COR-L47 (cell line): ENCODE data around the gene PARVB.

Experiments
- DNase-seq: peaks from one replicate; lab custom pipeline; 2025; lab: John Stamatoyannopoulos, UW

Gene PARVB

GRCh38 chr22:44136112-44136511 lies 112.0 kb downstream of the PARVB start:
- no peak for DNase-seq

DNA sequence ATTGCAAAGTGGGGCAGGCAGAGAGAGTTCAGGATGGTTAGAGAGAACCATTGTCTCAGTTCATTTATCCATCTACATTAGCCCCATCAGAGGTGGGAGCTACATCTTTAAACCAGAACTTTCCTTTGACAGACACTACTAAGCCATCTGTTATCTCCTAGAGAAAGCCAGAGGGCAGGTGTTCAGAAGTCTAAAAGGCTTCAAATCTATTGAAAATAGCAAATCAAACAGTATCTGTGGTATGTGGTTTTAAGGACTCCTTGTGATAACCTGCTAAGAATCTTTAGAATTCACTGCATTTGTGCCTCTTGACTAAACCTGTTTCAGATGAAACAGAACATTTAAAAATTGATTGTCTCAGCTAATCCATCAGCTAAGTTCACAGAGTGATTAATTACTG lies 112.7 kb downstream of the PARVB start:
- no peak for DNase-seq

GRCh38 chr22:44137415-44137814 lies 113.3 kb downstream of the PARVB start:
- no peak for DNase-seq

- no peak for DNase-seq
Measured at GRCh38 chr22:44139773-44140172, 115.7 kb downstream of the PARVB start.

DNA sequence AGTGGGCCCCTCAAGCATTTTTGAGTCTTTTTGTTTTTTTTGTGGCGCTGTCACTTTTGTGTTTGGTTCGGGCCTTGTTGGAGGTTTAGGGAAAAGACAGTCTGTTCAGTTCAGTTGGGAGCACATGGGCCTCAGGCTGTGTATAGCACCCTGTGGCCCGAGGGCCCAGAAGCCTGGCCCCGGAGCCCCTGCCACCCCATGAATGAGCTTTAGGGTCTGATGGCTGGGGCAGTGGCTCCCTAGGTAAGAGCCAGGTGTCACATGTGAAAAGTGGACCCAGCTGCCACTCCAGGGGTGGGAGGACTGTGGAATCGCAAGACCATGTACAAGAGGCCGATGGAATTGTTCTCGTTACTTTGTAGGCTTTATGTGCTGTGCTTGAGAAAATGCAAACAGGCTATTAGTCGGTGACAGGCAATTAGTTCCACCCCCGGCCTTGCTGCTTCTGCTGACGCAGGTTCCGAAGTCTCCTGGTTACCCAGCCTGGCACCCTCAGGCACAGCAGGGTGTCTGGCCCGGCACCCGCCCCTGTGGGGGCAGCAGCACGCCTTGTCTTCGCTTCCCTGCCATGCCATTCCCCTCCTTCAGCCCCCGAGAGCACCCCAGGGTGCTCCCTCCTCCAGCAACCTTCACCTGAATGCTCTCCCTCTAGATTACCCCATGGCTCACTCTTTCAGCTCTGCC lies 118.5 kb downstream of the PARVB start:
- no peak for DNase-seq

- DNase-seq: peak; percentile 17
Measured at GRCh38 chr22:44143105-44143474, 119.0 kb downstream of the PARVB start.

GRCh38 chr22:44143579-44143978 lies 119.5 kb downstream of the PARVB start:
- DNase-seq: no peak

DNA sequence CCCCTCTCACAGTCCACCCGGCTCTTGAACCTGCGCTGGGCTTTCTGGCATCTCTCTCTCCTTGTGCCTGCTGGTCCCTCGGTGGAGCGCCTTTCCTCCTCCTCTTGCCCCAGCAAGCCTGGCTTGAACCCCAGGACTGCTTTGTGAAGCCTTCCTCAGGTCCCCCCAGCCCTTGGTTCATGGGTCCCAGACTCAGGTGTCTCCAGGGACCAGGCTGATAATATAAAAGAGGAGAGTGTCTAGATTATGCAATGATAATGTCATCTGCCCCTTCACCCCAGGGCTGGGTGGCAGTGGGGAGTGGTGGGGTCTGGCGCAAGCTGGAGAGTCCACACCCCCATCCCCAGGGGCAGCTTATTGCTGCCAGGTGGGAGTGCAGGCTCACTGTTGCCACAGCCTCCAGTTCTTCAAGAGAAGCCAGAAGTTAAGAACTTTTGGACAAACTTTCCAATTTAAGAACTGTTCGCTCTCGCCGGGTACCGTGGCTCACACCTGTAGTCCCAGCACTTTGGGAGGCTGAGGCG lies 120.0 kb downstream of the PARVB start:
- DNase-seq: no peak

DNA sequence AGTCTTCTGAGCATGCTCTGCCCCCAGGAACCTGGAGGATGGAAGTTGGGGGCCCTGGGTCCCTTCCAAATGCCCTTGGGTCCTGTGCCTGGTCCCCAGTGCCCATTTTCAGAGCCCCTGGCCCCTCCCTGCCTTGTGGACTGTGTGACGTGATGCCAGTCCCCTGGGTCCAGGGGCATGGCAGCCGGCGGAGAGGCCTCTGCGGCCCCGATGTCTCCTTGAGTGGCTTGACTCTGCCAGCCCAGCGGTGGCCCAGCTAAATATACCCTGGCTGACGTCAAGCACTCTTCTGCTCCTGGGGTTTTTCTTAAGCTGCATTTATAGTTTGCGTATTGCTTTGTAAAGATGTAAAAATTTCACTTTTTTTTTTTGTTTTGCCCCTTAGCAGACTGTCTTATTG lies 121.4 kb downstream of the PARVB start:
- DNase-seq: no peak

DNA sequence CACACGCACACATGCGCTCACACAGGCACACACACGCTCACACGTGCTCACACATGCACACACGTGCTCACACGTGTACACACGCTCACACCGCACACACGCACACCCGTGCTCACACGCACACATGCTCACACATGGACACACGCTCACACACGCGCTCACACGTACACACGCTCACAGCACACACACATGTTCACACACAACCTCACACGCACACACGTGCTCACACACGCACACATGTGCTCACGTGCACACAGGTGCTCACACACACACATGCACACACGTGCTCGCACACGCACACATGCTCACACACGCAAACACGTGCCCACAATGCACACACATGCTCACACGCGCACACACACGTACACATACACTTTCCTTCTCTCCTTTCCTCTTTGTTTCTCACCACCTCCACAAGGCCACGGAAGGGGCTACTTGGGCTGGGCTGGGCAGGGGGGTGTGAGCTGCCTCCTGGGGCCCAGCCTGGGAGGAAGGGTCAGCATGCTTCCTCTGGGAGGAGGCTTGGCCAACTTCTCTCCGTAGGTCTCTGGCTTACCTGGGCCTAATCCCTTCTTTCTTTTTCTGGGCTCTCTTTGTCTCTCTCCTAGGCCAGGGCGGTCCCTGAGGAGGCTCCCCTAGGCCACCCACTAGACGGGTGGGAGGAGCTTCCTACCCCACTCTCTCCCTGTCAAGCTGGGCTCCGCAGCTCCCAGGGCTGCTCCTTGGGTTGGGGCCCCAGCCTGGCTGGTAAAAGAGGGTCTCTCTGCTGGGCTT lies 122.2 kb downstream of the PARVB start:
- no peak for DNase-seq

DNA sequence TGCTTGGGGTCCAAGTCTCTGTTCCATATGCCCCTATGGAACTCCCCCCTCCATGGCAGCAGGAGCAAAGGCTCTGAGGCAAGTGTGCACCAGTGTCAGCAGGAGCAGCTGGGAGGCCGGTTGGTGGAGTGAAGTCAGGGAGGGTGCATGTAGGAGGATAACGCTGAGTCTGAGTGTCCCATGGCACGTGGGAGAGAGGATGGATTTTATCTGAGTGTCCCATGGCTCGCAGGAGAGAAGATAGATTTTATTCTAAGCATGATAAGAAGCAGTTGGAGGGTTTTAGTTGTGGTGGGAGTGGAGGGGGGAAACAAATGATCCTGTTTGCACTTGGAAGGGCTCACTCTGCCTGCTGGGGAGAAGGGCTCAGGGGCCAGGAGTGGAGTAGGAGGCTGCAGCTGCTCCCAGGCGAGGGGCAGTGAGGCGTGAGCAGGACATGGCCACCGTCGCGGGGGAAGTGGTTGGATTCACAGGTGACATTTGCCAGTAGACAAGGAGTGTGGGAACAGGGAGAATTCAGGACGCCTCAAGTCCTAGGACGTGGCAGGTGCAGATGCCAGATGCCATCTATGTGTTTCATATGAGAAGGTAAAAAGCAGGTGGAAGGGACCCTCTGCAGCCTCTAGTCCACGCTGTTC lies 123.0 kb downstream of the PARVB start:
- DNase-seq: no peak

- no peak for DNase-seq
Measured at GRCh38 chr22:44147821-44148574, 123.9 kb downstream of the PARVB start.

GRCh38 chr22:44151676-44152075 lies 127.6 kb downstream of the PARVB start:
- no peak for DNase-seq

- DNase-seq: no peak
Measured at GRCh38 chr22:44153710-44154109, 129.6 kb downstream of the PARVB start.

DNA sequence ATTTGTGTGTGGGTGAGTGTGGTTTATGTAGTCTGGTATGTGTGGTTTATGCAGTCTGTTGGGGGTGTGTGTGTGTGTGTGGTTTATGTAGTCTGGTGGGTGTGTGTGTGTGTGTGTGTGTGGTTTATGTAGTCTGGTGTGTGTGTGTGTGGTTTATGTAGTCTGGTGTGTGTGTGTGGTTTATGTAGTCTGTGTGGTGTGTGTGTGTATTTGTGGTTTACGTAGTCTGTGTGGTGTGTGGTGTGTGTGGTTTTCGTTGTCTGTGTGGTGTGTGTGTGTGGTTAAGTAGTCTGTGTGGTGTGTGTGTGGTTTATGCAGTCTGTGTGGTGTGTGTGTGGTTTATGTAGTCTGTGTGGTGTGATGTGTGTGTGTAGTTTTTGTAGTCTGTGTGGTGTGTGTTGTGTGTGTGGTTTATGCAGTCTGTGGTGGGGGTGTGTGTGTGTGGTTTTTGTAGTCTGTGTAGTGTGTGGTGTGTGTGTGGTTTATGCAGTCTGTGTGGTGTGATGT lies 130.4 kb downstream of the PARVB start:
- DNase-seq: no peak

DNA sequence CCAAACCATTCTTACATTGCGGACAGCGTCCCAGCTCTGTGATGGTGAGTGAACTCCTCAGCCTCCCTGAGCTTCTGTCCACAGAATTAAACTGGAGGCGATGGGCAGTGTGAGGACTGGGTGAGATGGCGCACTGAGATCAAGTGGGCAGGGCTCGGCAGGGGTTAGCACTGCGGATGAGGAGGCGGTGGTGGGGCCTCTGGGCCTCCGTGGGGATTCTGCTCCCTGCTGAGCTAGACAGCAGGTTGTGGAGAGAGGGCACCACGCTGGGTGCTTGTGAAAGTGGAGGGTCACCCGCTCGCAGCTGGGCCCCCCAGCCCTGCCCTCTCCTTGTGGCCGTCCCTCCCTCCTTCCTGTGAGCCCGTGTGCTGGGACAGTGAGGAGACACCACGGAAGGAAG lies 131.0 kb downstream of the PARVB start:
- peak; percentile 33 for DNase-seq

DNA sequence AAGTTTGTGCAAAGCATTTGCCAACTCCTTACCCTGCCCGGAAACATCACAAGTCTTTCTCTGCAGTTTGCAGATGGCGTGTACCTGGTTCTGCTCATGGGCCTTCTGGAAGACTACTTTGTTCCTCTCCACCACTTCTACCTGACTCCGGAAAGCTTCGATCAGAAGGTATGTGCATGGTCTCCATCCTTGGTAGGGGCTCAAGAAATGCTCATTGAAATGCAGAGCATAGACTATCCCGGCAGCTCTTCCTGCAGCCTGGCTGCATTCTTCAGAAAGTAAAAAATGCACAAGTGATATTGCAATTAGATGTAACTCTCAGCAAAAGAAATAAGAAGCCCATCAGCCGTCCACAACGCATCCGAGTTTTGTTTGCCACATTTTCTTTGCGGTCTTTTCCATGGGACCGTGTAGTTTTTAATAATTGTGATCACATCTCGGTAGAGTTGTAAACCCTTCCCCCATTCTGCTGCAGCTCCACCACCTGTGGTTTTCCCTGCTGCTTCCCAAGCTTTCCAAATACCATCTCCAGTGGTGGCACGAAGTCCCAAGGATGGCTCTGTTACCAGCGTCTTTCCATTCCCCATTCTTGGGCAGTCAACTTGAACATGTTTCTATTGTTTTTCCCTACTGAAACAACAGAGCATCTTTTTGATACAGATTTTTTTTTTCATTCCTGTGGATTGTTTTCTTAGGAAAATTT lies 134.0 kb downstream of the PARVB start:
- no peak for DNase-seq

- no peak for DNase-seq
Measured at GRCh38 chr22:44158816-44159215, 134.7 kb downstream of the PARVB start.

- no peak for DNase-seq
Measured at GRCh38 chr22:44159221-44159620, 135.1 kb downstream of the PARVB start.

GRCh38 chr22:44159811-44160210 lies 135.7 kb downstream of the PARVB start:
- no peak for DNase-seq

GRCh38 chr22:44160421-44160820 lies 136.3 kb downstream of the PARVB start:
- DNase-seq: no peak
